Loucy (cell line): ENCODE data around the gene CHMP1A.
A peak's percentile ranks its signal among the peaks of the same experiment; 100 is the strongest.

Experiments used
- H2AFZ ChIP-seq: fragments of 200-600 bp; sonication (generic); 2 replicates; pipeline ENCODE4 v1.6.0; 2016; ENCODE audit warnings: antibody characterized with exemption, mild to moderate bottlenecking, low read length, moderate library complexity
- H3F3A ChIP-seq: fragments of 200-600 bp; 2 replicates; pipeline ENCODE4 v1.6.0; 2016; ENCODE audit warnings: antibody characterized with exemption, low read depth, mild to moderate bottlenecking
- H3K27me3 ChIP-seq: fragments of 200-600 bp; sonication (generic); 2 replicates; pipeline ENCODE4 v1.6.1; 2014; ENCODE audit warnings: low read length, mild to moderate bottlenecking; ENCODE audit not compliant: insufficient read depth, poor library complexity, severe bottlenecking
- H3K36me3 ChIP-seq: fragments of 200-600 bp; sonication (generic); 2 replicates; pipeline ENCODE4 v1.6.1; 2016; ENCODE audit warnings: low read length; ENCODE audit not compliant: insufficient read depth
- H3K4me1 ChIP-seq: fragments of 200-600 bp; sonication (generic); 2 replicates; pipeline ENCODE4 v1.5.1; 2014; ENCODE audit warnings: low read length, mild to moderate bottlenecking; ENCODE audit not compliant: insufficient read depth, poor library complexity, severe bottlenecking
- H3K4me2 ChIP-seq: fragments of 200-600 bp; sonication (generic); 2 replicates; pipeline ENCODE4 v1.6.0; 2014; ENCODE audit warnings: antibody characterized with exemption, low read length, low read depth, mild to moderate bottlenecking; ENCODE audit not compliant: poor library complexity, severe bottlenecking
- H3K4me3 ChIP-seq: fragments of 200-600 bp; sonication (generic); 2 replicates; pipeline ENCODE4 v1.5.1; 2014; ENCODE audit warnings: low read length, mild to moderate bottlenecking, mixed read lengths; ENCODE audit not compliant: poor library complexity, severe bottlenecking
- H3K79me2 ChIP-seq: fragments of 200-600 bp; sonication (generic); 2 replicates; pipeline ENCODE4 v1.6.1; 2014; ENCODE audit warnings: low read length; ENCODE audit not compliant: insufficient read depth
- H3K9ac ChIP-seq: fragments of 200-600 bp; sonication (generic); 2 replicates; pipeline ENCODE4 v1.6.0; 2014; ENCODE audit warnings: mild to moderate bottlenecking, low read depth, low read length, moderate library complexity; ENCODE audit not compliant: poor library complexity, severe bottlenecking
- H3K9me2 ChIP-seq: fragments of 200-600 bp; sonication (generic); replicated peaks from 2 replicates; pipeline ENCODE4 v1.6.1; 2016; ENCODE audit warnings: low read depth, low read length, mixed read lengths
- H3K9me3 ChIP-seq: fragments of 200-600 bp; sonication (generic); 2 replicates; pipeline ENCODE4 v1.6.1; 2014; ENCODE audit warnings: mild to moderate bottlenecking, antibody characterized with exemption, low read length, low read depth; ENCODE audit not compliant: insufficient read depth
- H4K20me1 ChIP-seq: fragments of 200-600 bp; sonication (generic); 2 replicates; pipeline ENCODE4 v1.6.0; 2014; ENCODE audit warnings: antibody characterized with exemption, low read length, mild to moderate bottlenecking; ENCODE audit not compliant: insufficient read depth, poor library complexity, severe bottlenecking
- EZH2phosphoT487 ChIP-seq: fragments of 200-600 bp; IDR thresholded peaks from 2 replicates; pipeline ENCODE4 v1.6.1; 2018; ENCODE audit warnings: antibody characterized with exemption, mild to moderate bottlenecking, moderate library complexity, borderline replicate concordance
- TF ChIP-seq, protein P1 (sequence below): fragments of 200-600 bp; sonication (generic); conservative IDR thresholded peaks from 2 replicates; pipeline ENCODE4 v1.5.1; 2014; ENCODE audit warnings: mild to moderate bottlenecking, antibody characterized with exemption, low read length

CHMP1A gene

DNA sequence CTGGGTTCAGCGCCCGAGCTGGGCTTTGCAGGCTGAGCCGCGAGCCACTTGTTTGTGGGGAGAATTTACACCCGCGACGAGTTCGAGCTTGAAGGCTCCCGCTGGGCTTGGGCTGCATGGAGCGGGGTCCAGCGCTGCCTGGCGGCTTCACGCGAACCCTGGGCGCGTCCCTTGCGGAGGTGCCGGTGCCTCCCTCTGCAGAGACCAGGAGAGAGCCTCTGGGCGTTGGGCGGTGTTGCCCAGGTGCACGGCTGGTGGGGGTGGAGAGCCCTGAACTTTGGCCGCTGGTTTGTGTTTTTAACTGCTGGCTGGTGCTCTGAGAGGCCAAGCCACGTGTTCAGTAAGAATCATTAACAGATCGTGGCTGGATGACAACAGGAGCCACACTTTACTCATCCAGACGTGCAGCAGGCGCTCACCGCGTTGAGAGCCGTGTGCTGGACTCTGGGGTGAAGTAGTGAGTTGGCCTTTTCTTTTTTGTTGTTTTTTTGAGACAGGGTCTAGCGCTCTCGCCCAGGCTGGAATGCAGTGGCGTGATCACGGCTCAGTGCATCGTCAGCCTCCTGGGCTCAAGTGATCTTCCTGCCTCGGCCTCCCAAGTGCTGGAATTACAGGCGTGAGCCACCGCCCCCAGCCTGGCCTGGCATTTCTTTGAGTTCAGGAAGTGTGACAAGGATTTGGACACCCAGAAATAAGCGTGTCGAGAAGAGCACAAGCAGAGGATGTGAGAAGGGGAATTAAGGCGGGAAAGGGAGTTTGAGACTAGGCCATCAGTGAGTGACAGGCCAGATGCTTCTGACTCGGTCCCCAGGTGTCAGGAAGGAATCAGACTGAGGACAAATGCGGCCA, 29.8 kb upstream of the CHMP1A start:
- no peaks in the 10 kb centered on the region for H3K9me3 ChIP-seq
- peak overlapping the region; percentile 96; the same call in 1 of the 2 replicates for H2AFZ ChIP-seq
- H3K4me2 ChIP-seq, result peak overlapping the region; percentile 85
- peak overlapping the region; percentile 85 for H3K4me3 ChIP-seq
- H3F3A ChIP-seq, result no peaks in the 10 kb centered on the region
- H3K9me2 ChIP-seq, result no peaks in the 10 kb centered on the region
- H3K36me3 ChIP-seq, result no peaks in the 10 kb centered on the region
- no peaks in the 10 kb centered on the region for H4K20me1 ChIP-seq
- peaks cover 5% of the 10 kb centered on the region for H3K4me1 ChIP-seq
- H3K9ac ChIP-seq, result peak overlapping the region; percentile 79
- TF ChIP-seq EZH2phosphoT487, result no peak
- TF ChIP-seq, protein P1, sequence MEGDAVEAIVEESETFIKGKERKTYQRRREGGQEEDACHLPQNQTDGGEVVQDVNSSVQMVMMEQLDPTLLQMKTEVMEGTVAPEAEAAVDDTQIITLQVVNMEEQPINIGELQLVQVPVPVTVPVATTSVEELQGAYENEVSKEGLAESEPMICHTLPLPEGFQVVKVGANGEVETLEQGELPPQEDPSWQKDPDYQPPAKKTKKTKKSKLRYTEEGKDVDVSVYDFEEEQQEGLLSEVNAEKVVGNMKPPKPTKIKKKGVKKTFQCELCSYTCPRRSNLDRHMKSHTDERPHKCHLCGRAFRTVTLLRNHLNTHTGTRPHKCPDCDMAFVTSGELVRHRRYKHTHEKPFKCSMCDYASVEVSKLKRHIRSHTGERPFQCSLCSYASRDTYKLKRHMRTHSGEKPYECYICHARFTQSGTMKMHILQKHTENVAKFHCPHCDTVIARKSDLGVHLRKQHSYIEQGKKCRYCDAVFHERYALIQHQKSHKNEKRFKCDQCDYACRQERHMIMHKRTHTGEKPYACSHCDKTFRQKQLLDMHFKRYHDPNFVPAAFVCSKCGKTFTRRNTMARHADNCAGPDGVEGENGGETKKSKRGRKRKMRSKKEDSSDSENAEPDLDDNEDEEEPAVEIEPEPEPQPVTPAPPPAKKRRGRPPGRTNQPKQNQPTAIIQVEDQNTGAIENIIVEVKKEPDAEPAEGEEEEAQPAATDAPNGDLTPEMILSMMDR, result no peak
- peaks cover 13% of the 10 kb centered on the region; the same call in 1 of the 2 replicates for H3K79me2 ChIP-seq
- H3K27me3 ChIP-seq, result no peaks in the 10 kb centered on the region

DNA sequence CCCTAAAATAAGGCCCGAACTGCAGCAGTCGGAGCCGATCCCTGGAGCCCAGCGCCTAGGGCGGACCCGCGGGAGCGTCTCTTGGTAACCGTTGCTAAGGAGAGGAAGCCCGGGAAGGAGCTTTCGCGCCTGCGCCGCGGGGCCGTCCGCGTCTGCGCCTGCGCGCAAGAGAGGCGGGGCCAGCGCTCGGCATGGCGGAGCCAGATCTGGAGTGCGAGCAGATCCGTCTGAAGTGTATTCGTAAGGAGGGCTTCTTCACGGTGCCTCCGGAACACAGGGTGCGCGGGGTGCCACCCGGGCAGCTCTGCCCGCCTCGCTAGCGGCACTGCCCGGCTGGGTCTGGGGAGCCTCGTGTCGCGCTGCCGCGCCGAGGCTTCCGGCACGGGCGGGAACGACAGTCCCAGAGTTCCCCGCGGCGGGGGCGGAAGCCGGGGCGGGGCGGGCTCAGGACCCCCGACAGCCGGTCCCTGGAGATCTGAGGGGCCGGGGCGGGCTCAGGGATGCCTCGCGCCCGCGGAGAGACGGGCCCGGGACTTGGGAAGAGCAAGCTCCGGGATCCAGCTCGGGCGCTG, 29.1 kb upstream of the CHMP1A start, which contains the start of gene CDK10:
Gene CDK10, plus strand, starts transcription at position 170 of the 572 bp plus-strand sequence. Its CDS starts 22 bp downstream, at position 192.
- H3K4me1 ChIP-seq, result peaks cover 5% of the 10 kb centered on the region
- peaks cover 13% of the 10 kb centered on the region; the same call in 1 of the 2 replicates for H3K79me2 ChIP-seq
- H2AFZ ChIP-seq, result peak within 1 kb of the TSS; percentile 96; the same call in 1 of the 2 replicates
- no peaks in the 10 kb centered on the region for H3K9me2 ChIP-seq
- H4K20me1 ChIP-seq, result no peaks in the 10 kb centered on the region
- peak within 1 kb of the TSS; percentile 79 for H3K9ac ChIP-seq
- peak within 1 kb of the TSS; percentile 85 for H3K4me3 ChIP-seq
- no peaks in the 10 kb centered on the region for H3F3A ChIP-seq
- TF ChIP-seq, protein P1, result no peak
- TF ChIP-seq EZH2phosphoT487, result no peak
- no peaks in the 10 kb centered on the region for H3K36me3 ChIP-seq
- no peaks in the 10 kb centered on the region for H3K9me3 ChIP-seq
- H3K4me2 ChIP-seq, result peak within 1 kb of the TSS; percentile 85
- H3K27me3 ChIP-seq, result no peaks in the 10 kb centered on the region

DNA sequence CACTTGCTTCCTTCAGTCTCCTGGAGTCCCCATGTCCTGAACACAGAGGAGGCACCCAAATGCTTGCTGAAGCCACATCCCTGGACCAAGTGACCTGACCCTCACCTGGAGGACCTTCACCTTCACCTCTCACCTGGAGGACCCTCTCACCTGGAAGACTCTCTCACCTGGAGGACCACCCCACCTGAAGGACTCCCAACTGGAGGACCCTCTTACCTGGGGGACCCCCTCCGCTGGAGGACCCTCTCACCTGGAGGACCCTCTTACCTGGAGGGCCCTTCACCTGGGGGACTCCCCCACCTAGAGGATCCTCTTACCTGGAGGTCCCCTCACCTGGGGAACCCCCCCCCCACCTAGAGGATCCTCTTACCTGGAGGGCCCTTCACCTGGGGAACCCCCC, 28.4 kb upstream of the CHMP1A start:
- Histone ChIP-seq H3K9ac (no peak overlapping the region), H4K20me1 (no peaks in the 10 kb centered on the region), H3F3A (no peaks in the 10 kb centered on the region), H2AFZ (no peak overlapping the region), H3K4me3 (no peak overlapping the region), H3K4me2 (peak overlapping the region; percentile 85), H3K4me1 (peaks cover 5% of the 10 kb centered on the region), H3K9me3 (no peaks in the 10 kb centered on the region), H3K36me3 (no peaks in the 10 kb centered on the region), H3K27me3 (no peaks in the 10 kb centered on the region), H3K9me2 (no peaks in the 10 kb centered on the region), H3K79me2 (peaks cover 13% of the 10 kb centered on the region; the same call in 1 of the 2 replicates)
- TF ChIP-seq, protein P1, result no peak
- no peak for TF ChIP-seq EZH2phosphoT487
